NCI-H748 (cell line): ENCODE results near the gene THAP4.

Experiments used
- DNase-seq: peaks from one replicate; lab custom pipeline; 2025; ENCODE audit not compliant: unreplicated experiment; lab: John Stamatoyannopoulos, UW

Gene THAP4

DNA sequence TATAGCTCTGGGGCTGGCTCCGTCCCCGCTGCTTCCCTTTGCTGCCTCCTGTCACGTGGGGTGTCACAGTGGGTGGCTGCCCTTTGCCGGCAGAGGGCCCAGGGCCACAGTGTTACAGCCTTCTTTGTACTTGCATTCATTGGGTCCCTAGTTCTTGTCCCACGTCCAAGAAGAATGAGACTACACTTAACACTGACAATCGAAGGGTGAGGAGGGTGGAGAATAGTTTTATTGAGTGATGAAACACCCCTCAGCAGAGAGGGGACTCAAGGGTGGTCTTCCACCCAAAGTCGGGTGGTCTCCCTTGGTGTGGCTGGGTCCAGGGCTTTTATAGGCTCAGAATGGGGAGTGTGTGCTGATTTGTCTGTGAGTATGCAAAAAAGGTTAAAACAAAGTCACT, 2.4 kb upstream of the THAP4 start:
- no peak for DNase-seq

DNA sequence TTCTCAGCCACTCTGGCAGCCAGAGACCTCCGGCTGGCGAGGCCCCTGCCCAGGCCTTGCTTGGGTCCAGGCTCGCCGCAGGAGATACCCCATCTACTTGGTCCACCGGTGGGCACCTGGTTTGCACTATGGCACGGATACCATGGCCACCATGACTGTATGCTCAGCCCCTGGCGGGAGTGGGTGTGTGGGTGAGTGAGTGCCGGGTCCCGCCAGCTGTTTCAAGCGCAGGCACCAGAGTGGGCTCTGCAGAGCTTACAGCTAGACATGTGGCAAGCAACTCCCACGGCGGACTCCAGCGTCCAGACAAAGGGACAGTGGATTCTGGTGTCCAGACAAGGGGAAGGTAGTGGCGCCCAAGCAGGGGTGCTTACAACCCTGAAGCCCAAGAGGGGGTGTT, 2.0 kb upstream of the THAP4 start:
- DNase-seq: no peak

DNA sequence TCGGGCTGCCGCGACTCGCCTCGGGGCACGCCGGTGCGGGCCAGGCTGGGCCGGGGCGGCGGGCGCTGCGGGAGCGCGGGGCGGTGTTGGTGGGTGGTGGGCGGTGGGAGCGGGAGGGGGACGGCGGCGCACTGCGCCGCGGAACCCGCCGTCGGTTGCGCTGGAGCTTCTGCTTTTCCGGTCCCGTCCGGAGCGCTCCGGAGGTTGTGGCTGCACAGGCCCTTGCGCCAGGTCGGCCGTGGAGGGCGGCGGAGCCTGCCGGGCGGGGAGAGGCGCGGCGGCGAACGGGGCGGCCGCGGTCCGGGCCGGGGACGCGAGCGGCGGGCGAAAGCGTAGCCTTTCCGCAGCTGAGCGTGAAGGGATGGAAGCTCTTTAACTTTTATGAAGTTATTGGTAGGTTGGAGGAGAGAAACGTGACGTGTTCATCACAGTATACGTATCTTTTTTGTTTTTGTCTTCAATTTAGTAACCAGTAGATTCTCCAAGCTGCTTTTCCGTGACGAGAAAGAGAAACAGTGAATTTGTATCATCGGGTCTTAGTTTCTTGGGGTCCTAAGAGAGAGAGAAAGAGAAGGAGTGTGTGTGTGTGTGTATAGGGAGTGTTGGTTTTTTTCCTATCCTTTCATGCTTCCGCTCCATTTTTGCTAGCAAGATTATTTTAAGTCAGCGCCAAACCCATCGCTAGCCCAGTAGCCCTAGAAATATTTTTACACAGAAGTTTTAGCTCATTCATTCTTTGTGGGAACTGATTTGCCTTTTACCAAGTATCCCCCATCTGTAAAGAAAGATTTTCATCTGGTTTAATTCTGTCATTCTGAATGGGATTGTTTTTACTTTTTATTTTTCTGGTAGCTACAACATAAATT, 1.1 kb upstream of the THAP4 start:
- DNase-seq: peak; percentile 44

DNA sequence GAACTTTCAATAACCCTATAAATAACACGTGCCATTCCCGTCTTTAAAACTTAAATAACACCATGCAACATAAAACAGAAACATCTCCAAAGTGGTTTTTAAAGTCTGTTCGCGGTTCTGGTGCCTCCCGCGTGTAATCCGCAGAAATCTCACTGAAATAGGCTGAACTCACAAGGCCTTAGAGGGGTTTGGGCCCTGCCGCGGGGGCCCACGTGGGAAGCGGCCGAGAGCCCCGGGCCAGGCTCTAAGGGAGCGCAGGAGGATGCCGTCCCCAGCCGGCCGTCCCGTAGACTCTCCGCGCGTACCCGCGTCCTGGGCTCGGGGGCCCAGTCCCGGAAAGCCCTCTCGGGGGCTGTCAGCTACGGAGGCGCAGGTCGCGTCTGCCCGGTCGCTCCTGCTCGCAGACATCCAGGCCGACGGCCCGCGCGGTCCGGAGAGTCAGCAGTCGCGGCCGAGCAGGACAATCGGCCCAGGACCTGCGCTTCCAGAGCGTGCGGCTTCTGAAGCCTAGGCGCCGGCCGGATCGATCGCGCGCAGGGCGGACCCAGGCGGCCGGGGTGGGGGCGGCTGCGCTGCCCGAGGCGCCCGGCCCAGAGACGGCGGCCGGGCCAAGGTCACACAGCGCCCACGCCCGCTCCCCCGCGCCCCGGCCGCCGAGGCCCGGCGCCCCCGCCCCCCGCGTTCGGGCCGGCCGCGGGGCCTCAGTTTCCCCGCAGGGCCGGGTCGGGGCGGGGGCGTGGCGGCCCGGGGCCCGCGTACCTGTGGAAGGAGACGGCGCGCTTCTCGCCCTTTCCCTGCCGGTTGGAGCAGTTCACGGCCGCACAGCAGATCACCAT, 558 bp downstream of the THAP4 start:
- DNase-seq: peak; percentile 48

DNA sequence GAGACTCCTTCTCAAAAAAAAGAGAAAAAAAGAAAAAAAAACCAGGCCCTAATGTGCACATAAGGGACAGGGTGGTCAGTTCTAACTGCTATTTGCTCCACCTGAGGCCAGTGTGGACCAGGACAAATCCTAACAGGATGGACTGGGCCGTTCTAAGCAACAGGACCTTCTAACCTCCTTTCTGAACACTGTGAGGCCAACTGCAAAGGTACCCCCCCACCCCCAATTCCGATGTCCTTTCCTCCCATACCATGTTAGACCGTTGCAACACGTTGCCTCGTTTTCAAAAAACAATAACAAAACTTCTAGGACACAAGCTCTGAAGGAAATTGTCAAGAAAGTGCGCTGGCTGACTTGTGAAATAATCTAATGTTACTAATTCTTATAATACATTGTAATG, 1.2 kb downstream of the THAP4 start:
- no peak for DNase-seq

DNA sequence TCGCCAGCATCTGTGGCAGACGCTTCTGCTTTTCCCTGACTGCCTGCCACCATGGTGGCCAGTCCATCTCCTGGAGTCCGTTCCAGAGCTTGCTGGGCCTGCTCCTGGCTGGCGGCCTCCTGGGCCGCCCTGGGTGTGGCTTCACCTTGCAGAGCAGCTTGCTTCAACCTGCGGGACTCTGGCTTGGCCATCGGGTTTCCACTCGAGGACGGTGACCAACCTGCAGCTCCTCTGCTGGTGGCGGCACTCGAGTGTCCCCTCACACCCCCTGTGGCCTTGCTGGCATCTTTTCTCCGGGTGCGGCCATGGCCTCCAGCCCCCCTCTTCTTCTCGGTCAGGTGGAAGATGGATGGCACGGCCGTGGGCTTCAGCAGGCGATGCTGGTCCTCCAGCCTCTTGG, 3.4 kb downstream of the THAP4 start:
- DNase-seq: no peak

DNA sequence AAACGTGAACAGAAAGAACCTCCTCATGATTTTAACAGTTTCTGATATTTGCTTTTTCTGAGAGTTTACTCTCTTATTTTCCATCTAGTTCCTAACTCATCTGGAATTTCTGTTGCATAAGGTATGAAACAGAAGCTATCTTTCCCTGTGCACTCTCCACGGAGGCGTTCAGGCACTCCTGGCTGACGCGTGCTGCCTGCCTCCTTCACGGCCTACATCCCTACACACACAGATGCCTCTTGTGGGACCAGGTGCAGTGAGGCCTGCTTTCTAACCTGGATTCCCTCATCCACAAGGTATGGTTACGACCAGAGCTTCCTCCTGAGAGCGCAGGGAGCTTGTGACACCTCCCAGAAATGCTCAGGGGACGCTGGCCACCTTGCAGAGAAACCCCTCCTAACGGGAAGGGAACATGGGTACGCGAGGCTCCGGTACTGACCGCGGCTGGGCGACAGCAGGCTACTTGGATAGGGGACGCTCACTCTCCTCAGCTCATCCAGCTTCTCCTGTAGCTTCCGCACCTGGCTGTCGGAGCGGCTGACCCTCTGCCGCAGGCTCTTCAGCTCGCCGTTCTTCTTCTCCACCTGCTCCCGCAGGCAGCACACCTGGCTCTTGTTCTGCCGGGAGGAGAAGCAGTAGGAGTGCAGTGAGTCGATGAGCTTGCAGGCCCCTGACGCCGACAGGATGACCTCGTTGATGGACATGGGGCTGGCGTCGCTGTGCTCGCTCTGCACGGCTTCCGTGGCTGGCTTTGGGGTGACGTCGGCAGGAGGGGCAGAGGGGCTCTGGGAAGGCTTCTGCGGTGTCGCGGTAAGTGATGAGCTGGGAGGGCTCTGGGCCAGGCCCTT, 4.3 kb downstream of the THAP4 start:
- no peak for DNase-seq

DNA sequence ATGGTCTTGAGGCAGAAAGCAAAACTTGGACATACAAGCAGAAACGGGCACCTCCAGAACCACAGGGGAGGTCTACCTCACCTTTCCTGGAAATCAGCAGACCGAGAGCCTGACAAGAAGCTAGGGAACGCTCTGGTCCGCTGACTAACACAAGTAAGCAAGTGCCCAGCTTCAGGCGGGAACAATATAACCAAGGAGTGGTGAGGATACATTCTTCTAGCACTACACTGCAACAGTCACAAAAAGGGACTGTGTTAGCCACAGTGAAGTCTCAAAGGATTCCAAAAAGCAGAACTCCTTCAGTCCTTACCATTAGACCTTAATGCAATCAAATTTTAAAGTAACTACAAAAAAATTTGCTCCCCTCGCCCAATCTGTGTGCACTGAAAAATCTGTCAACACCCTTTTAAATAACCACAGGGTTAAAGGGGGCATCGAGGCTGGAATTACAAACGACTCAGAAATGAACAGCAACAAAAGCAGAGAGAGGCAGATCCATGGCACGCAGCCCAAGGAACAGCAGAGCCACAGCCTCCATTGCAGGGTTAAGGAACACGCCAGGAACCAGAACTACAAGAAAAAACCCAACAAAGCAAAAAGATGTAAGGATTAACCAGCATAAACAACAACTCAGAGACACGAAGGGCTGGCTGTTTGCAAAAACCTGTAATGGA, 7.1 kb downstream of the THAP4 start:
- DNase-seq: no peak

DNA sequence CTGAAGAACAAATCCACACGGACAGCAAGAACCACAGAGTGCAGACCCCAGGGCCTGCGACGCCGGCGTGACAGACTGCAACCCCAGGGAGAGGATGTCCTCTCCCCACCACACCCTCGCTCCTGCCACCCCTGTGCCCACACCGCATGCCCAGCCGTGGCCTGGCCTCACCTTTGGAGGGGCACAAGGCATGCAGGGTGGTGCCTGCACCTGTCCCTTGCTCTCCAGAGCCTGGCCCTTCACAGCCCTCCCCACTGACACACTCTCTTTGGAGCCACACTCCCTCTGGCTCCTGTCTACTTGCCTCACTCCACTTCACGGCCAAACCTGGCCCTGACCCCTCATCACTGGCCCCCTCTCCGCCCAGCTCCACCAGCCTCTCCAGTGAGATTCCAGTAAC, 9.3 kb downstream of the THAP4 start:
- DNase-seq: no peak

DNA sequence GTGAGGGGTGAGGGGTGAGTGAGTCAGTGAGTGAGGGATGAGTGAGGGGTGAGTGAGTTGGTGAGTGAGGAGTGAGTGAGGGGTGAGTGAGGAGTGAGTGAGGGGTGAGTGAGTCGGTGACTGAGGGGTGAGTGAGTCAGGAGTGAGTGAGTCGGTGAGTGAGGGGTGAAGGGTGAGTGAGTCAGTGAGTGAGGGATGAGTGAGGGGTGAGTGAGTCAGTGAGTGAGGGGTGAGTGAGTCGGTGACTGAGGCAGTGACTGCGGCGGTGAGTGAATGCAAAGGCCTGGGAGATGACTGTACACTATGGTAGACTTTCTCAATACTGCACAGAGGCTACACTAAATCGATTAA, 16.6 kb downstream of the THAP4 start:
- DNase-seq: no peak

DNA sequence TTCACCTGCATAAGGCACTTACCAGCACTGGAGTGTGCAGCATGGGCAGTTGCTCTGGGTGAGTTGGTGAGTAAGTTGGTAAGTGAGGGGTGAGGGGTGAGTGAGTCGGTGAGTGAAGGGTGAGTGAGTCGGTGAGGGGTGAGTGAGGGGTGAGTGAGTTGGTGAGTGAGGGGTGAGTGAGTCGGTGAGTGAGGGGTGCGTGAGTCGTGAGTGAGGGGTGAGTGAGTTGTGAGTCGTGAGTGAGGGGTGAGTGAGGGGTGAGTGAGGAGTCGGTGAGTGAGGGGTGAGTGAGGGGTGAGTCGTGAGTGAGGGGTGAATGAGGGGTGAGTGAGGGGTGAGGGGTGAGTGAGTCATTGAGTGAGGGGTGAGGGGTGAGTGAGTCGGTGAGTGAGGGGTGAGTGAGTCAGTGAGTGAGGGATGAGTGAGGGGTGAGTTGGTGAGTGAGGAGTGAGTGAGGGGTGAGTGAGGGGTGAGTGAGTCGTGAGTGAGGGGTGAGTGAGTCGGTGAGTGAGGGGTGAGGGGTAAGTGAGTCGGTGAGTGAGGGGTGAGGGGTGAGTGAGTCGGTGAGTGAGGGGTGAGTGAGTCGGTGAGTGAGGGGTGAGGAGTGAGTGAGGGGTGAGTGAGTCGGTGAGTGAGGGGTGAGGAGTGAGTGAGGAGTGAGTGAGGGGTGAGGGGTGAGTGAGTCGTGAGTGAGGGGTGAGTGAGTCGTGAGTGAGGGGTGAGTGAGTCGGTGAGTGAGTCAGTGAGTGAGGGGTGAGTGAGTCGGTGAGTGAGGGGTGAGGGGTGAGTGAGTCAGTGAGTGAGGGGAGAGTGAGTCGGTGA, 17.1 kb downstream of the THAP4 start:
- DNase-seq: no peak

DNA sequence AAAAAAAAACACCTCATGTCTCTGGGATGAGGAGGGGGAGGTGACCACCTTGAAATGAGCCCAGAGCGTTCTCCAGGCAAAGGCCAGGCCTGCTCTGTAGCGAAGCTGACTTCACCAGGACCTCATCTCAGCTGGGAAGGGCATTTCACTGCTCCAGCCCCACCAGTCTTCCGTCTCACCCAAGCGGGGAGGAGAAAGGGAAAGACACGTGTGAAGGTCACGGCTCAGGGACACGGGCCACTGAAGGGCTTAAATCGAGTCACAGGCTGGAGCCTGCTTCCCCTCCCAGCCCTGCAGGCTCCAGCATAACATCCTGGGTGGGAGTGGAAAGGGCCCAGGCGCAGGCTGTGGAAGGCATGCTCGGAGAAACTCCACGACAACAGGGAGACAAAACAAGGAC, 18.1 kb downstream of the THAP4 start:
- DNase-seq: no peak

DNA sequence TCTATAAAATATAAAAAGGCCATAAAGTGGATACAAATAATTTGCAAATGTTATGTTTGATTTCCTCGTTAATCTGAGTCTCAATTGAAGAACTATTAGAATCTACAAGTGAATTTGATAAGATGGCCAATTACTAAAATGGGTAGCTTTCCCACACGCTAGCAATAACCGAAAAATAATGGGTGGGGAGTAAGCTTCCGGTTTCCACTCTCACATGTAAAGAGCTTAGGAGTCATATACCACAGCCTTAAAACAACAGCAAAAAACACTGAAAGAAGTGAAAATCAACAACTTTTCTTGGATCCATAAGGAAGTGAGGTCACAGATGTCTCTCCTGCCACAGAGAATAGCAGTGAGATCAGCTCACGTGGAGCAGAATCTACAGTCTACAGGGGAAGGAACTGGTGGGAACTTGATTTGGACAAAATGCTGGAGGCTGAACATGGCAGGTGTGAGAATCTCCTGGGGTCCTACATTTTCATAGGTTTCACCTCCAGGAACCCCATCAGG, 18.6 kb downstream of the THAP4 start:
- no peak for DNase-seq

DNA sequence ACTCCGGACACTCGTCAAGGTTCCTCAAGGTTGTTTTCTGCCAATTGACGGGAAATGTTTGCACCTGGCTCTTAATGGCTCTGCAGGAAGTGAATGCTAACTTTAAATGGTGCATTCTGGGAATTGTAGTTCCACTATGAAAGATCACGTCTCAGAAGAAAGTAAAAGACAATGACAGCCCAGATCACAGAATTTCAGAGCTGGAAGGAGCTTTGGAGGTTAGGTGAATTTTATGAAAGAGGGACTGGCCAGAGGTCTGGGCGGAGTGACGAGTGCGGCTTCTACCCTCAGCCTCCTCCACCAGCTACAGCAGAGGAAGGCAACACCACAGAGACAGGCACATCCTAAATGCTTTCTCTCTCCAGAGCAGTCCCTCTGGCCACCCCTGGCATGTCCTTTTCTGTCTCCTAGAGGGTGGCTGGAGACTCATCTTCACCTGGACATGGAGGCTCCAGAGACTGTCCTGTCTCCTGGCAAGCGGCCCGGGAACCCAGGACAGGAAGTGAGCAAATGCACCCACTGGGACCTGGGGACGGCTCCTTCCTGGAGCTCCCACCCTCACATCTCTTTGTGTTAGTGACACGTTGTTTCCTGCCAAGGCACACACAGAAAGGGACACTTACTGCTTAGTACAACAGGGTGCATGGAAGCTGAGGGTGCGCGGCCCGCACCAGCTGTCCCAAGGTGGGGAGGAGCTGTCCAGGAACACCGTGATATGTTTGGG, 19.4 kb downstream of the THAP4 start:
- peak; percentile 78 for DNase-seq

DNA sequence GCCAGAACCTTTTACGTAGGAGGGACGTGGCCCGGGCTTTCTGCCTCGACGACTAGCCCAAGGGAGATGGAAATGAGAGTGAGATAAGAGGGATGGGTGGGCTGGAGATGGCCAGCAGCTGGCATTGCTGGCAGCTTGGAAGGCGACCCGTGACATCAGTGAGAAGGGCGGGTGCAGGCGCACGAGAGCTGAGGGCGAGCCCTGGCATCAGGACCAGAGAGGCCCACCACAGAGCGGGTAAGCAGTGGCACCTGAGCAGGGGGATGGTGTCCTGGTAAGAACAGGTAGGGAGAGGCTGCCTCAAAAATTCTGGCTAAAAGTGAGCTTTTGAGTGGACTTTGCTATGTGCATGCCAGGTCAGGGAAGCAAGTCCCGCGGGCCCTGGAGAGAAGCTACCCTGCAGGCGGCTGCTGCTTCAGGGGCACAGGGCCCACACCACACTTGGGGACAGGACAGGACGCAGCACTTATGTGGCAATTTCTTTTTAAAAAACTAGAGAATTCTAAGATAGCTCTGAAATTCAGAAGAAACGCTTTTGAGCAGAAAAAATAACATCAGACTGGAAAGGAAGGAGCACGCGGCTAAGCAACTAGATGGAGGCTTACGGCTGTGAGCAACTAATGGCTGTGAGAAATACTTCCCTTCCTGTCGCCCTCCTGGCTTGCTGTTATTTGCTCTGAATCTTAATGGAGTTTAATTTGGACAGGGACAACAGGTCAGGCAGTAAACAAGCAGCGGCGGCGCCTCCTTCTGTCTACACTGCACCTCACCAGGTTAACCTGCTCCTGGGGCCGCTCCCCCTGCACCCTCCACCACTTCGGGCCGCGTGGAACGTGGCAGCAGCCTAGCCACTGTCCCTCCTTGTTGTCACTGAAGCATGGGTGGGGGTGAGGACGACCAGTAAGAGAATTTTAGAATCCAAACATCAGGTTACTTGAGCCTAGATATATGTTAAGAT, 20.5 kb downstream of the THAP4 start:
- peak; percentile 79 for DNase-seq

DNA sequence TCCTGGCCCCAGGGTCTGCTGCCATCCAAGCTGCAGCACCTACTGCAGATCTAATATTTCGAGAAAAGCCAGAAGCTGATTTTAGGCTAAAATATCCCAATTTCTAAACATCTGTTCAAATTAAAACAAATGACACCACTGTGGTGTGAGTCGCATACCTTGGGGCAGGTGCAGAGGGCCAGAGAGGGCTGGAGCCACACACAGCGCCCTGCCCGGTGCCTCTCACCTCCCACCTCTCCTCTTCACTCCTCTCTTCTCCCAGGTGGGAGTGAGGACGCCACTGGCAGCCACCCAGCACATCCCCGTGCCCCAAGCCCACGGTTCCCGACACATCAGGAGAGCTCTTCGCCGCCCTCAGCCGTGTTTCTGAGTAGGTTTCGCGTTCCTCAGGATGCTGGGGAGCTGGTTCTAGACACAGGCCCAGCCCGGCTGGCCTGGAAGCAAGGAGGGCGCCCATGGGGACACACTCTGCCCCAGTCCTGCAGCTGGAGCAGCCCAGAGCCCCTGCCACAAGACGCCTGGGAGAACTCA, 21.4 kb downstream of the THAP4 start:
- DNase-seq: no peak

DNA sequence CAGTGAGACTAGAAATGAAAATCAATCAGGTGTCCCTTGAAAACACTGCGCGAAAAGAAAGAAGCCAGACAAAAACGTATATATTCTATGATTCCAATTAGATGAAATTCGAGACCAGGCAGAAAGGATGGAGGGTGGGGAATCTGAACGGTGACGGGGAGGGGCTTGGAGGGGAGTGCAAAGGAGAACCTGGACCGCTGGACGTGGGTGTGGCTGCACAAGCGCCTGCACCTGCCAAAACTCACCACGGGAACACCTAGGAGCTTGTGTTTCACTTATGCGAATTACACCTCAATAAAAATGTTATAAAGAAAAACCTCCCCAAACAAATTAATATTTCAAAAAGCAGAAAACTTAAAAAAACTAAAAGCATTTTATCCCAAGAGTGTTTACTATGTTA, 21.9 kb downstream of the THAP4 start:
- DNase-seq: peak; percentile 91
